ENCODE measurements around the gene UMAD1. TPM values are rescaled to one million over a fixed set of nuclear protein-coding genes. Genes with fewer than 3 reads are reported as not detected.

Gene UMAD1
- polyA plus RNA-seq, 10 donors: 8.6 to 12.3 (median 9.9) TPM

- DNase-seq: no peak
Observed at GRCh38 chr7:7921830-7922229, 281.3 kb downstream of the UMAD1 start.

DNA sequence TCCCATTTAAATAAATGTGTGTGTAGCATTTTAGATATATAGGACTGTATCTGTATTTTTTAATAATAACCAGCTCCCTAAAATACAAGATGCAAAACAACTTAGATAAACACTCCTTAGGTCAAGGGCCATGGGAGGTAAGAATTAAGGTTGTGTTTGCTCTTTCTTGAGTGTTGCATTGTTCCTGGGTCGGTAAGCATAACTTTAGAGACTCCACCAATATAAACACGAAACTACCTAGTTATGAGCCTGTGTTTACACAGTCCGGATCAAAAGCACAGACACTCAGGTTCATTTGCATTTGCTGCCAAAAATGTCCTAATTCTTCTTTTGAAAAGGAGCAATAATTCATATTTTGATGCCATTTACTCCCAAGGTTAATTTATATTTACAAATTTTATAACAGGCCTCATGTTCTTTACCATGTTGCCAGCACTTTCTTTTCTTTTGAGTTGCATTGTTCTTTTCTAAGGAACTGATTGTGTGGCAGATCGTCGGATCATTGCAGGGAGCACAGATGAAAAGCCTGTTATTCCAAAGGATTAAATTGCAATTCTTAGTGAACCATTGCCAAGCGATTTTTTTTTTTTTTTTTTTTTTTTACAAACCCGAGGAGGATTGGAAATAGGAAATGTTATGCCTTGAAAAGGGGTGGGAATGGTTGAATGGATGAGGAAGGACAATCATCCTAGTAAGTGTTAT lies 282.3 kb downstream of the UMAD1 start:
- no peak for DNase-seq

GRCh38 chr7:7923818-7924217 lies 283.3 kb downstream of the UMAD1 start:
- DNase-seq: no peak

- no peak for DNase-seq
Observed at GRCh38 chr7:7924303-7924702, 283.8 kb downstream of the UMAD1 start.

Other genes with a start within 250 kb of the UMAD1 start
- 1 to 10 TPM in 4 of 10 donors, under 1 TPM in 6; 0.51 to 1.8 (median 0.90) TPM for gene COL28A1, start 104.9 kb upstream of the UMAD1 start, polyA plus RNA-seq (ENCODE audit: insufficient read length in 10 of 10)
- 10 to 100 TPM; 22.0 to 35.4 (median 27.4) TPM for gene MIOS, start 73.9 kb upstream of the UMAD1 start, polyA plus RNA-seq (ENCODE audit: insufficient read length in 10 of 10)
- 10 to 100 TPM; 23.6 to 33.2 (median 26.2) TPM for gene RPA3, start 77.9 kb downstream of the UMAD1 start, polyA plus RNA-seq (ENCODE audit: insufficient read length in 10 of 10)